HG02973 (cell line): ENCODE measurements around the gene BPIFB3.
"Not testable (repeated sequence)": the region's sequence is repeated elsewhere in the genome, so short reads cannot be mapped to it uniquely, and the experiment has no call there.

Source experiments
- ATAC-seq: cut with Tn5 transposase; IDR thresholded peaks from one replicate; pipeline ENCODE4 v1.9.1; 2021; ENCODE audit warnings: moderate library complexity; ENCODE audit not compliant: unreplicated experiment

Gene BPIFB3

GRCh38 chr20:33027769-33028751, 25.6 kb upstream of the BPIFB3 start:
- ATAC-seq: no peak

GRCh38 chr20:33028875-33029274, 24.8 kb upstream of the BPIFB3 start:
- ATAC-seq: no peak

- ATAC-seq: no peak
Observed at GRCh38 chr20:33030076-33030475, 23.6 kb upstream of the BPIFB3 start.

- no peak for ATAC-seq
Observed at GRCh38 chr20:33030569-33030968, 23.1 kb upstream of the BPIFB3 start.

GRCh38 chr20:33031531-33031930, 22.2 kb upstream of the BPIFB3 start, which contains the start of gene BPIFB6:
TSS of gene BPIFB6 (plus strand) at chr20:33031648. CDS start at chr20:33031648, 0 bp downstream.
- ATAC-seq: no peak

- ATAC-seq: no peak
Observed at GRCh38 chr20:33032555-33032954, 21.1 kb upstream of the BPIFB3 start.

- no peak for ATAC-seq
Observed at GRCh38 chr20:33033381-33033780, 20.3 kb upstream of the BPIFB3 start.

- no peak for ATAC-seq
Observed at GRCh38 chr20:33034115-33034514, 19.6 kb upstream of the BPIFB3 start.

- ATAC-seq: no peak
Observed at GRCh38 chr20:33034901-33035492, 18.7 kb upstream of the BPIFB3 start.

GRCh38 chr20:33037456-33037855, 16.2 kb upstream of the BPIFB3 start:
- ATAC-seq: no peak

- ATAC-seq: no peak
Observed at GRCh38 chr20:33038243-33038642, 15.5 kb upstream of the BPIFB3 start.

GRCh38 chr20:33042430-33042829, 11.3 kb upstream of the BPIFB3 start:
- ATAC-seq: no peak

- ATAC-seq: no peak
Observed at GRCh38 chr20:33042983-33043730, 10.5 kb upstream of the BPIFB3 start.

- no peak for ATAC-seq
Observed at GRCh38 chr20:33043731-33044181, 9.9 kb upstream of the BPIFB3 start.

- not testable (repeated sequence) for ATAC-seq
Observed at GRCh38 chr20:33045129-33045721, 8.5 kb upstream of the BPIFB3 start.

- ATAC-seq: no peak
Observed at GRCh38 chr20:33046412-33046811, 7.3 kb upstream of the BPIFB3 start.

- ATAC-seq: no peak
Observed at GRCh38 chr20:33051333-33051732, 2.4 kb upstream of the BPIFB3 start.

- ATAC-seq: no peak
Observed at GRCh38 chr20:33054381-33054780, 678 bp downstream of the BPIFB3 start.

GRCh38 chr20:33054791-33055190, 1.1 kb downstream of the BPIFB3 start:
- ATAC-seq: no peak

- ATAC-seq: no peak
Observed at GRCh38 chr20:33059136-33059535, 5.4 kb downstream of the BPIFB3 start.
